H9 (cell line): ENCODE measurements around the gene AR. TPM values are rescaled to one million over a fixed set of nuclear protein-coding genes. Genes with fewer than 3 reads are reported as not detected.

Experiments used
- DNase-seq: peaks from one replicate; pipeline ENCODE4 v3.0.0-alpha.2; 2017
- H2AFZ ChIP-seq: one replicate; pipeline ENCODE4 v1.6.1; 2013; ENCODE audit warnings: mild to moderate bottlenecking, low read length, control low read depth, moderate library complexity
- H2AK5ac ChIP-seq: 2 replicates; pipeline ENCODE4 v1.6.1; 2013; ENCODE audit warnings: low read length, control low read depth, mixed read lengths; ENCODE audit not compliant: insufficient read length
- H2BK120ac ChIP-seq: one replicate; pipeline ENCODE4 v1.6.1; 2013; ENCODE audit warnings: low read depth, mild to moderate bottlenecking, low read length, control low read depth, inconsistent platforms; ENCODE audit not compliant: poor library complexity, severe bottlenecking
- H2BK12ac ChIP-seq: 2 replicates; pipeline ENCODE4 v1.6.1; 2013; ENCODE audit warnings: low read length, control low read depth, mixed read lengths, low read depth; ENCODE audit not compliant: insufficient read length
- H2BK15ac ChIP-seq: 2 replicates; pipeline ENCODE4 v1.6.1; 2013; ENCODE audit warnings: low read depth, low read length, control low read depth
- H2BK20ac ChIP-seq: one replicate; pipeline ENCODE4 v1.6.1; 2013; ENCODE audit warnings: low read depth, mild to moderate bottlenecking, low read length, control low read depth, inconsistent platforms; ENCODE audit not compliant: poor library complexity, severe bottlenecking
- H2BK5ac ChIP-seq: 2 replicates; pipeline ENCODE4 v1.6.1; 2013; ENCODE audit warnings: low read length, control low read depth, mixed read lengths; ENCODE audit not compliant: insufficient read length
- H3K14ac ChIP-seq: 2 replicates; pipeline ENCODE4 v1.6.1; 2013; ENCODE audit warnings: low read length, control low read depth; ENCODE audit not compliant: insufficient read depth
- H3K18ac ChIP-seq: 2 replicates; pipeline ENCODE4 v1.6.1; 2013; ENCODE audit warnings: low read depth, mild to moderate bottlenecking, mixed read lengths, low read length, control low read depth; ENCODE audit not compliant: insufficient read length
- H3K23ac ChIP-seq: 2 replicates; pipeline ENCODE4 v1.6.1; 2013; ENCODE audit warnings: low read length, control low read depth, mixed read lengths, low read depth; ENCODE audit not compliant: insufficient read length
- H3K23me2 ChIP-seq: 2 replicates; pipeline ENCODE4 v1.6.1; 2013; ENCODE audit warnings: low read depth, mild to moderate bottlenecking, mixed read lengths, low read length, control low read depth; ENCODE audit not compliant: insufficient read length, poor library complexity, severe bottlenecking
- H3K27ac ChIP-seq: 2 replicates; pipeline ENCODE4 v1.5.1; 2013; ENCODE audit warnings: low read length, control low read depth, mixed read lengths, low read depth; ENCODE audit not compliant: insufficient read length
- H3K27me3 ChIP-seq: 2 replicates; pipeline ENCODE4 v1.6.1; 2013; ENCODE audit warnings: low read length, control low read depth, inconsistent platforms; ENCODE audit not compliant: insufficient read depth
- H3K4ac ChIP-seq: 2 replicates; pipeline ENCODE4 v1.6.1; 2013; ENCODE audit warnings: low read depth, mild to moderate bottlenecking, control low read depth, inconsistent platforms, low read length, moderate library complexity
- H3K4me1 ChIP-seq: 2 replicates; pipeline ENCODE4 v1.6.1; 2013; ENCODE audit warnings: low read length, control low read depth, inconsistent platforms; ENCODE audit not compliant: insufficient read depth
- H3K4me2 ChIP-seq: 2 replicates; pipeline ENCODE4 v1.6.1; 2013; ENCODE audit warnings: low read length, control low read depth, mixed read lengths; ENCODE audit not compliant: insufficient read length, insufficient read depth
- H3K56ac ChIP-seq: 2 replicates; pipeline ENCODE4 v1.6.1; 2013; ENCODE audit warnings: low read depth, mild to moderate bottlenecking, mixed read lengths, low read length, control low read depth; ENCODE audit not compliant: insufficient read length
- H3K79me1 ChIP-seq: 2 replicates; pipeline ENCODE4 v1.6.1; 2013; ENCODE audit warnings: low read depth, mild to moderate bottlenecking, moderate library complexity, low read length, control low read depth, inconsistent platforms; ENCODE audit not compliant: insufficient read depth, poor library complexity, severe bottlenecking
- H3K79me2 ChIP-seq: 2 replicates; pipeline ENCODE4 v1.6.1; 2013; ENCODE audit warnings: low read length, control low read depth, inconsistent platforms; ENCODE audit not compliant: insufficient read depth
- H3K9ac ChIP-seq: 2 replicates; pipeline ENCODE4 v1.6.1; 2013; ENCODE audit warnings: low read length, control low read depth, mixed read lengths; ENCODE audit not compliant: insufficient read length; ENCODE audit errors: extremely low read depth
- H3K9me3 ChIP-seq: one replicate; pipeline ENCODE4 v1.6.1; 2013; ENCODE audit warnings: low read depth, low read length, inconsistent platforms; ENCODE audit not compliant: control insufficient read depth
- H3T11ph ChIP-seq: one replicate; pipeline ENCODE4 v1.6.1; 2013; ENCODE audit warnings: mild to moderate bottlenecking, low read length, control low read depth, inconsistent platforms
- H4K20me1 ChIP-seq: one replicate; pipeline ENCODE4 v1.6.1; 2013; ENCODE audit not compliant: control insufficient read depth, insufficient read length, insufficient read depth
- H4K5ac ChIP-seq: 2 replicates; pipeline ENCODE4 v1.6.1; 2013; ENCODE audit warnings: low read depth, mild to moderate bottlenecking, mixed read lengths, low read length, control low read depth; ENCODE audit not compliant: insufficient read length
- H4K8ac ChIP-seq: replicated peaks from 2 replicates; pipeline ENCODE4 v1.6.1; 2013; ENCODE audit warnings: low read length, control low read depth, mixed read lengths, low read depth; ENCODE audit not compliant: insufficient read length
- H4K91ac ChIP-seq: 2 replicates; pipeline ENCODE4 v1.6.1; 2013; ENCODE audit warnings: low read depth, mild to moderate bottlenecking, moderate library complexity, mixed read lengths, low read length, control low read depth; ENCODE audit not compliant: insufficient read length
- H3K27ac Mint-ChIP-seq, 3 experiments: 2 replicates in 2 of 3; 3 replicates in 1 of 3; pipeline ENCODE4 v1.8.0; 2020 to 2021; ENCODE audit warnings: mixed read lengths in 3 of 3, mild to moderate bottlenecking in 1 of 3, moderate library complexity in 1 of 3
- H3K27me3 Mint-ChIP-seq: 2 replicates; pipeline ENCODE4 v1.8.0; 2021; ENCODE audit warnings: low read depth, mild to moderate bottlenecking, moderate library complexity, mixed read lengths
- H3K36me3 Mint-ChIP-seq, 3 experiments: 2 replicates in 2 of 3; 3 replicates in 1 of 3; pipeline ENCODE4 v1.8.0; 2020 to 2021; ENCODE audit warnings: low read depth in 3 of 3, mixed read lengths in 3 of 3; ENCODE audit not compliant: insufficient read depth in 1 of 3
- H3K4me1 Mint-ChIP-seq, 2 experiments: 2 replicates each; pipeline ENCODE4 v1.8.0; 2020; ENCODE audit warnings: mixed read lengths in 2 of 2
- H3K4me3 Mint-ChIP-seq, 2 experiments: 2 replicates in 1 of 2; 3 replicates in 1 of 2; pipeline ENCODE4 v1.8.0; 2020 to 2021; ENCODE audit warnings: mild to moderate bottlenecking in 2 of 2, mixed read lengths in 2 of 2, moderate library complexity in 1 of 2
- H3K9me3 Mint-ChIP-seq, 2 experiments: 2 replicates in 1 of 2; 3 replicates in 1 of 2; pipeline ENCODE4 v1.8.0; 2020; ENCODE audit warnings: mild to moderate bottlenecking in 2 of 2, mixed read lengths in 2 of 2, moderate library complexity in 1 of 2
- CTCF ChIP-seq: fragments of 200-600 bp; sonication (generic); conservative IDR thresholded peaks from 3 replicates; pipeline ENCODE4 v1.8.0; 2021; ENCODE audit warnings: antibody characterized with exemption, mild to moderate bottlenecking
- total RNA-seq: library from RNA; stranded (reverse); gene quantifications from 2 replicates; pipeline ENCODE4 v1.2.1, GENCODE V29; 2021

Gene AR
- total RNA-seq, 1 experiment from 2014 or later = 3.5 TPM

- no peak overlapping the region for H3K4me2 ChIP-seq
- peaks cover 22% of the 10 kb centered on the region for H3K9me3 ChIP-seq
- H3T11ph ChIP-seq = no peak overlapping the region
- no peak overlapping the region for H2BK12ac ChIP-seq
- no peaks in the 10 kb centered on the region for H3K27me3 ChIP-seq
- no peak overlapping the region for H2AK5ac ChIP-seq
- Mint-ChIP-seq H3K27ac (no peak overlapping the region), H3K4me1 (no peaks in the 10 kb centered on the region), H3K36me3 (peaks cover 4 to 7% (median 5%) of the 10 kb centered on the region in 3 experiments; a peak in 4 of 7 replicates), H3K27me3 (no peaks in the 10 kb centered on the region; the same call in 1 of the 2 replicates), H3K9me3 (peaks cover 57 to 59% of the 10 kb centered on the region in 2 experiments), H3K4me3 (no peak overlapping the region)
- no peaks in the 10 kb centered on the region for H3K79me1 ChIP-seq
- H3K18ac ChIP-seq = no peak overlapping the region
- H3K9ac ChIP-seq = no peak overlapping the region
- H3K14ac ChIP-seq = no peak overlapping the region
- no peak overlapping the region for H3K23ac ChIP-seq
- no peaks in the 10 kb centered on the region for H4K20me1 ChIP-seq
- no peak overlapping the region for H3K27ac ChIP-seq
- H4K91ac ChIP-seq = no peak overlapping the region
- no peak overlapping the region for H2BK120ac ChIP-seq
- H3K4ac ChIP-seq = no peak overlapping the region
- no peak for DNase-seq
- H4K5ac ChIP-seq = no peak overlapping the region
- no peak overlapping the region for H3K56ac ChIP-seq
- H2AFZ ChIP-seq = no peak overlapping the region
- TF ChIP-seq CTCF = no peak
- H3K23me2 ChIP-seq = no peaks in the 10 kb centered on the region
- no peak overlapping the region for H4K8ac ChIP-seq
- H3K79me2 ChIP-seq = peaks cover 2% of the 10 kb centered on the region; the same call in 1 of the 2 replicates
- H2BK20ac ChIP-seq = no peak overlapping the region
- no peak overlapping the region for H2BK15ac ChIP-seq
- no peak overlapping the region for H2BK5ac ChIP-seq
- no peaks in the 10 kb centered on the region for H3K4me1 ChIP-seq
Measured at GRCh38 chrX:67624325-67624724, 80.5 kb downstream of the AR start.
